Hippocampal formation (tissue), 2 donors: ENCODE measurements around the gene STS.

Source experiments
- DNase-seq, 2 donors: peaks; one replicate each; lab custom pipeline; 2025; lab: John Stamatoyannopoulos, UW

The STS gene

DNA sequence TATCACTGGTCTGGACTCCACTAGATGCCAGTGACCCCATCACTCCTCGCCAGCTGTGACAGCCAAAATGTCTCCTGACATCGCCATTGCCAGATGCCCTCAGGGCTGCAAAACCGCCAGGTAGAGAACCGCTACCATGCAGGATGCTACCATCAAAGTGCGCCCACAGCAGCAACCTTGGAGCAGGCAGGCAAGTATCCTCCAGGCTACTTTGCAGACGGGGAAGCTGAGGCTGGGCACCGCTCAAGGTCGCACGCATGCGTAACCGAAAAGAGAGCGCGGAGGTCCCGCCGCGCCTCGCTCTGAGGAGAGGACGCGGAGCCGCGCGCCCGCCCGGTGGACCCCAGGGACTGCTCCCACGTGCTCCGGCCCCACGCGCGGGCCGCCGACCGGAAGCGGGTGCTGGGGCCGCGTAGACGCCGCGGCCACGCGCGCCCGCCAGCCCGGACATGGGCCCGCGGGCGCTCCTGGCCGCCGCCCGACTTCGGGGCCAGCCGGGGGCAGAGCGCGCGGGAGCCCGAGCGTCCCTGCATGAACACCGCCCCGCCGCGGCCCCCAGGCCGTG, at the start of gene STS:
TSS of gene STS (plus strand) at position 300 of the 565 bp plus-strand sequence. CDS start 105,488 bp downstream, outside the sequence.
- DNase-seq = peak; percentile 7 to 32

- DNase-seq = no peak
These were observed 47.5 kb upstream of the STS start for GRCh38 chrX:7100022-7100421.

DNA sequence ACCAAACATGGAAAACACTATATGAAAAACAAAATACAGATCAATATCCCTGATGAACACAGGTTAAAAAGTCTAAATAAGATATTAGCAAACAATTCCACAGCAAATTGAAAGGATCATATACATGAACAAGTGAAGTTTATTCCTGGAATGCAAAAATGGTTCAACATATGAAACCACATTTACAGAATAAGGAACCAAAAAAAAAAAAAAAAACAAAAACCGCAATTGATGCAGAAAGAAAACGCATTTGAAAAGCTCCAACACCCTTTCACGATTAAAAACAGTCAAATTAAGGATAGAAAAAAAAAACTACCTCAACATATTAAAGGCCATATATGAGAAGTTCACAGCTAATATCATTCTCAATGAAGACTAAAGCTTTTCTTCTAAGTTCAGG, 45.4 kb upstream of the STS start:
- no peak for DNase-seq

GRCh38 chrX:7106649-7107048, 40.9 kb upstream of the STS start:
- no peak for DNase-seq

DNA sequence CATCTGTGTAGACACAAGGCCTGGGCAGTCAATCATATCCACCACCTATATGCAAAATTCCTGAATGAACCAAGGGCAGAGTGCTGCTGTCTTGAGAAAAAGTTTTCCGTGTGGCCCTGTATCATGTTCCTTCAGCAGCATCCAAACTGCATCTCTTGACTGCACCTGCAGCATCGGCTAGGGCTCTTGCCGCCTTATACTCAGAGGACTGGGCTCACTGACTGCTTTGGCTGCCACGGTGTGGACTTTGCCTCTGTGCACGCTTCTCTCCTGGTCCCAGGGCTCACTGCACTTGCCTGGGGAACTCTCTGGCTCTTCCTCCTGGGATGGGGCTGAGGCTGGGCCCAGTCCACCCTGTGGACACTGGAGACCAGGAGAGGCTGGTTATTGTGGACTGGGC, 39.5 kb upstream of the STS start:
- DNase-seq = no peak

DNA sequence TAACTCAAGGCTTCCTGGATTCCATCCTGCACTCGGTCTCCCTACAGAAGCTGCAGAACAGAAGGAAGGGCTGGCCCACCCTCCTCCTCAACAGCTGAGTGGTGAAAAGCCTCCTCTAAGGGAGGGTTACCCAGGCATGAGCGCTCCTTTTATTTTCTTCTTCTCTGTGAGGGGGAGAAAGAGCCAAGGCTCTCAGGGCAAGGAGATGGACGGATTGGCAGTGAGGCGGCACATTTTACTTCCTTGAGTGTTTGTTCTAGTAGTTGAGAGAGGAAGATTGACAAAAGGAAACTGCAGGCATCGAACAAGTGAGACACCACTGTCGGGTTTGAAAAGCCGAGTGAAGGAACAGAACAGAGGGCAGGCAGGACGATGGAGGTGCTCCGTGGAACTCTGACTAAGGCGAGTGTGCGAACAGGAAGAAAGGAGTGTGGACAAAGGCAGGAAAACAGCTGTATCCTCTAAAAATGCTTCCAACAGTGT, 38.4 kb upstream of the STS start:
- peak; percentile 6 to 17 for DNase-seq

- no peak for DNase-seq
These were observed 37.4 kb upstream of the STS start for GRCh38 chrX:7109838-7110793.

DNA sequence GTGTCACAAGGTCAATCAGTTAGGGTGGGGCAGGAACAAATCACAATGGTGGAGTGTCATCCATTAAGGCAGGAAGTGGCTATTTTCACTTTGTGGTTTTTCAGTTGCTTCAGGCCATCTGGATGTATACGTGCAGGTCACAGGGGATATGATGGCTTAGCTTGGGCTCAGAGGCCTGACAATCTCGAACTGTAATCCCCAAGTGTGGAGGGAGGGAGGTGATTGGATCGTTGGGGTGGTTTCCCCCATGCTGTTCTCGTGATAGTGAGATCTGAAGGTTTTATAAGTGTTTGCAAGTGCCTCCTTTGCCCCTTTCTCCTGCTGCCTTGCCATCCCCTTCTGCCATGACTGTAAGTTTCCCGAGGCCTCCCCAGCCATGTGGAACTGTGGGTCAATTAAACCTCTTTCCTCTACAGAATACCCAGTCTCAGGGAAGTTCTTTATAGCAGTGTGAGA, 36.7 kb upstream of the STS start:
- no peak for DNase-seq

GRCh38 chrX:7111518-7111917, 36.0 kb upstream of the STS start:
- DNase-seq = no peak

DNA sequence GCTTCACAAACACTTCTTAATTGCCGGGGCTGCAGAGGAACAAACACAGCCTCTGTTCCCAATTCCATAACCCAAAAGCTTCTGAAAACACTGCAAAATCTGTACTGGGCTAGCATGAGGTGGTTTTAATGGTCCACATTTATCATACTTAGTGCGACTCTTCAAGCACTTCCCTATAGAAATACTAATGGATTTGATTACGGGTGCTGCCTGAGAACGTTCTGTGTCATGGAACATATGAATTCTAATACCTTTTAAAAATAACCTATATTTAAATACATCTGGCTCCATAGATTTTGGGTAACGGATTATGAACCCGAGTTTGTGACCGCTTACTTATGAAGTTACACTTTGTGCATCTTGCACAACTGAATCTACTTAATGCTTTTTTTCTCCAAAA, 35.4 kb upstream of the STS start:
- DNase-seq = no peak

- DNase-seq = no peak
These were observed 32.0 kb upstream of the STS start for GRCh38 chrX:7115557-7115956.

- DNase-seq = no peak
These were observed 31.4 kb upstream of the STS start for GRCh38 chrX:7116081-7116480.

GRCh38 chrX:7117587-7117986, 29.9 kb upstream of the STS start:
- DNase-seq = no peak

GRCh38 chrX:7119950-7120877, 27.3 kb upstream of the STS start:
- DNase-seq = no peak

- no peak for DNase-seq
These were observed 26.7 kb upstream of the STS start for GRCh38 chrX:7120878-7121219.

DNA sequence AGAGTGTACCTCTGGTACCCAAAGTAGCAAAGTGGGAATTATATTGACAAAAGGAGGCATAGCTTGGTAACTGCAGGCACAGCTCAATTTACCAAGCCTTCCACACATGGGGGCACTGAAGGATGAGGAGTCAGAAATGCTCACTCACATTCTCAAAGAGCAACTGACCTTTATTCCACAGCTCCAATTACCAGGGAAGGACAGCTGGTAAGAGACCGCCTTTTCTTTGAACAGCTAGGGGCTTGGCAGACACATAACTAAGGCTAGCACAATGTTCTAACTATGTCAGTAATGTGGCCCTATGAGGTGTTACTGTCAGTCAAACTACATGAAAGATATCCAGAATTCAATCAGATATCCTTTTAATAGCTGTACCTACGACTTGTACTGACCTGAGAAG, 20.5 kb upstream of the STS start:
- no peak for DNase-seq

- no peak for DNase-seq
These were observed 15.9 kb upstream of the STS start for GRCh38 chrX:7131621-7132020.

DNA sequence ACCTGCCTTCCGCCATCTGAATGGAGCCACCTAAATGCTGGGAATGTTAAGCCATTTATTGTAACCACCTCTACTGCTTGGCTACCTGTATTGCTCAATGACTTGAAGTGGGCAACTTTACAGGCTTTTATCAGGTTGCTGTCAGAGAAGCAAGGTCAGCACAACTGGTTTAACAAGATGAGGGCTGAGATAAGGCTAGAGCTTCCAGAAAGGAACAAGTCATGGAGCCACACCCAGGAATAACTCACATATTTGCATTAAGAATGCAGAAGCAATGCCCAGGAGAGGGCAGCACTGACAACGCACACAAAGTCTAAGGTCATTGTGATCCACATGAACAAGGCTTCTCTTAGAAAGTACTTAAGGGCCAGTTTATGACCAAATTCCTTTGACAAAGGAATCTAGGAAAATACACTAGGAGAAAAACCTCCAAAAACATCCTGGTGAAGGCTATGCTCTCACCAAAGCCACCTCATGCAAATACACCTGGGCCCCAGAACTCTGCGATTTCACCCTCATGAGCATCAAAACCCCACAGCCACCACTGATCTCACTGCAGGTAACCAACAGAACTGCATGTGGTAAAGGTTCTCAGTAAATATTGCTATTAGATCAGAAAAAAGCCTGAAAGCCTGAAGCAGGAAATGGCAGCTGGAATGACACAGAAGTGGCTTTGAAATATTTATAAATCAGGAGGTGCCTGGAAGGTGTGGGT, 15.0 kb upstream of the STS start:
- no peak for DNase-seq

GRCh38 chrX:7133050-7133440, 14.5 kb upstream of the STS start:
- peak in 1 of 2 donors; percentile 9 for DNase-seq

DNA sequence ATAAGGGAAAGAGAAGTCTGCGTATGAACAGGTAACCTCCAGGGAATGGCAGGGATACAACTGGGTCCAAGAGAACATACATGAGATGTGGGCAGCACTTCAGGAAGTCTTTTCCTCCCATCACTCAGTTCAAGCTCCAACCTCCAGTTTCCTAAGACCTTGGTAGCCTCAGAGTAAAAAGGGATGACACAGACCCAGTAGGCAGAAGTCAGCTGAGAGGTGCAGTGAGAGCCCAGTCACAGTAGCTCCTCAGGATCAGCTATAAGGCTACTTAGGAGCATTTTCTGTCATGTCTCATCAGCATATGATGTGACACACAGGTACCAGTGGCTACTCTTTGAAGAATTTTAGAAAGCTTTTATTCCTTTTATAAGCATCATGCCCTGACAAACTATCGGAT, 12.5 kb upstream of the STS start:
- DNase-seq = no peak
